ENCODE results near the gene DDX21. TPM values are rescaled to one million over a fixed set of nuclear protein-coding genes. Genes with fewer than 3 reads are reported as not detected.

DDX21 gene
- total RNA-seq, 1 donor from 2014 or later = 84.9 TPM

GRCh38 chr10:68988530-68989316 lies 32.8 kb downstream of the DDX21 start, which contains the start of gene KIFBP:
KIFBP (plus strand) TSS chr10:68988803; CDS start chr10:68988833, 30 bp downstream.
- DNase-seq (ENCODE audit: low read depth) = peak; percentile 87
- TF ChIP-seq, protein P1, sequence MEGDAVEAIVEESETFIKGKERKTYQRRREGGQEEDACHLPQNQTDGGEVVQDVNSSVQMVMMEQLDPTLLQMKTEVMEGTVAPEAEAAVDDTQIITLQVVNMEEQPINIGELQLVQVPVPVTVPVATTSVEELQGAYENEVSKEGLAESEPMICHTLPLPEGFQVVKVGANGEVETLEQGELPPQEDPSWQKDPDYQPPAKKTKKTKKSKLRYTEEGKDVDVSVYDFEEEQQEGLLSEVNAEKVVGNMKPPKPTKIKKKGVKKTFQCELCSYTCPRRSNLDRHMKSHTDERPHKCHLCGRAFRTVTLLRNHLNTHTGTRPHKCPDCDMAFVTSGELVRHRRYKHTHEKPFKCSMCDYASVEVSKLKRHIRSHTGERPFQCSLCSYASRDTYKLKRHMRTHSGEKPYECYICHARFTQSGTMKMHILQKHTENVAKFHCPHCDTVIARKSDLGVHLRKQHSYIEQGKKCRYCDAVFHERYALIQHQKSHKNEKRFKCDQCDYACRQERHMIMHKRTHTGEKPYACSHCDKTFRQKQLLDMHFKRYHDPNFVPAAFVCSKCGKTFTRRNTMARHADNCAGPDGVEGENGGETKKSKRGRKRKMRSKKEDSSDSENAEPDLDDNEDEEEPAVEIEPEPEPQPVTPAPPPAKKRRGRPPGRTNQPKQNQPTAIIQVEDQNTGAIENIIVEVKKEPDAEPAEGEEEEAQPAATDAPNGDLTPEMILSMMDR (conservative IDR thresholded peaks at IDR 0.05; ENCODE audit: low read depth, low read length) = peak; percentile 42
- peak within 1 kb of the TSS; percentile 79 for H3K4me3 ChIP-seq (ENCODE audit: low read depth, low read length)

DNA sequence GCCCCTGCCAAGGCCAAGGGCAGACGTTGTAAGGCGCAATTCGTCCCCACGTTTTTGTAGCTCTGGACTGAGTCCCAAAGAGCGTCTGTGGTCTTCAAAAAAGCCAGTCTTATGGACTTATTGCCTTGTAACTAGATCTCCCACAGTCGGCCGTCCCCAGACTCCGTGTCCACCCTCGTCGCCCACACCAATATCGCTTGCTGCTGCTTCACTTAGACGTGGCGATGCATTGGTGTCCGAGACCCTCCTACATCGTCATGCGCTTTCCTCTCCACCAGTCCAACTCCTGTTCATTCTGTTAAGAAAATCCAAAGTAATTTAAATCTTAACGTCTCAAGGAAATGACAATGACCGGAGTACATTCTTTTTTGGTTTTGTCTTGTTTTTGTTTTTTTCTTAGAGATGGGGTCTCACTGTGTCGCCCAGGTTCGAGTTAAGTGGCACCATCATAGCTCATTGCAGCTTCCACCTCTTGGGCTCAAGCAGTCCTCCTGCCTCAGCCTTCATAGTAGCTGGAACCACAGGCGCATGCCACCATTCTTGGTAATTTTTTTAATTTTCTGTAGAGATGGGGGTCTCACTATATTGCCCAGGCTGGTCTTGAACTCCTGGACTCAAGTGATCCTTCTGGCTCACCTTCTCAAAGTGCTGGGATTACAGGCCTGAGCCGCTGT lies 33.5 kb downstream of the DDX21 start:
- H3K4me3 ChIP-seq (ENCODE audit: low read depth, low read length) = peak overlapping the region; percentile 79
- TF ChIP-seq, protein P1 (conservative IDR thresholded peaks at IDR 0.05; ENCODE audit: low read depth, low read length) = no peak
- DNase-seq (ENCODE audit: low read depth) = no peak

GRCh38 chr10:68992636-68993440 lies 36.9 kb downstream of the DDX21 start:
- peak; percentile 44 for DNase-seq (ENCODE audit: low read depth)
- H3K4me3 ChIP-seq (ENCODE audit: low read depth, low read length) = no peak overlapping the region

DNA sequence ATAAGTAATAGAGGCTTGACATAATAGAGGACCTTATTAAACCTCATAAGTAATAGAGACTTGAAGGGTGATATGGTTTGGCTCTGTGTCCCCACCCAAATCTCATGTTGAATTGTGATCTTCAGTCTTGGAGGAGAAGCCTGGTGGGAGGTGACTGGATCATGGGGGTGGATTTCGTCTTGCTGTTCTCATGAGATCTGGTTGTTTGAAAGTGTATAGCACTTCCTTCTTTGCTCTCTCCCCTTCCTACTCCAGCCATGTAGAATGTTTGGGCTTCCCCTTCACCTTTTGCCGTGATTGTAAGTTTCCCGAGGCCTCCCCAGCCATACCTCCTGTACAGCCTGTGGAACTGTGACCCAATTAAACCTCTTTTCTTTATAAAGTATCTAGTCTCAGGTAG lies 41.2 kb downstream of the DDX21 start:
- TF ChIP-seq, protein P1 (conservative IDR thresholded peaks at IDR 0.05; ENCODE audit: low read depth, low read length) = no peak
- no peak overlapping the region for H3K4me3 ChIP-seq (ENCODE audit: low read depth, low read length)
- DNase-seq (ENCODE audit: low read depth) = no peak

More at GRCh38 chr10:68992636-68993440, 36.9 kb downstream of the DDX21 start:
- TF ChIP-seq, protein P1 (conservative IDR thresholded peaks at IDR 0.05; ENCODE audit: low read depth, low read length) = no peak

GRCh38 chr10:69004821-69005220 lies 48.9 kb downstream of the DDX21 start:
- no peak for DNase-seq (ENCODE audit: low read depth)
- no peak overlapping the region for H3K4me3 ChIP-seq (ENCODE audit: low read depth, low read length)
- TF ChIP-seq, protein P1 (conservative IDR thresholded peaks at IDR 0.05; ENCODE audit: low read depth, low read length) = peak; percentile 62

DNA sequence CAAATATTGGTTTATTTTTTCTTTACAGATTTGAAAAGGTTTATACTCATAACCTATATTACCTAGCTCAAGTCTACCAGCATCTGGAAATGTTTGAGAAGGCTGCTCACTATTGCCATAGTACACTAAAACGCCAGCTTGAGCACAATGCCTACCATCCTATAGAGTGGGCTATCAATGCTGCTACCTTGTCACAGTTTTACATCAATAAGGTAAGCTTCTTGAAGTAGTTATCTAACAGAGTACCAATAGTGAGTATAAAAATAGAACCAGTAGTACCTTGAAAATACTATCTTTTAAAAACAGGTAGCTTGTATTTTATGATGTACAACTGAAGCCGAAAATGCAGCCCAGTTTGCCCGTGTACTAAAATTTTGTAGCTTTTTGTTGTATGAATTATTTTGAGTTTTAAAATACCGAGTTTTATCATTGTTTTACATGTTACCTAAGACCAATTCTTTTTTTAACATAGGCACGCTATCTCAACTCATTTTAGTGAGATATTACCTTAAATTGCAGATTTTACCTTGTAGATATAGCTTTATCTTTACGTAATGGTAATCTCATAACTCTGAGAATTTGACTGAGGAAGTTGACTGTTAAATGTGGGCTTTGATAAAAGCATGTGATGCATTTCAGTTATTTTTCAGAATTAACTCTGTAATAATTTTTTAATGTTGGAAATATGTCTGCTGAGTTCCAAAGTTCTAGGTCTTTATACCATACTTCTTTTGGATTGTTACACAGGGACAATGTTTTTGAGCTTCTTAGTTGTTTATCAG lies 49.9 kb downstream of the DDX21 start:
- DNase-seq (ENCODE audit: low read depth) = no peak
- H3K4me3 ChIP-seq (ENCODE audit: low read depth, low read length) = no peak overlapping the region
- TF ChIP-seq, protein P1 (conservative IDR thresholded peaks at IDR 0.05; ENCODE audit: low read depth, low read length) = no peak

Measured in epithelial cell of proximal tubule (primary cell).